Measurements from ENCODE around the gene LRRC74A.

Gene LRRC74A

GRCh38 chr14:76846331-76847047, 20.3 kb downstream of the LRRC74A start:
- H3K9me3 Mint-ChIP-seq = no peaks in the 10 kb centered on the region
- H3K27ac Mint-ChIP-seq = no peak overlapping the region
- DNase-seq (ENCODE audit: low spot score in 2 of 2) (no peak), ATAC-seq (ENCODE audit: low read depth) (peak; percentile 67)
- peaks cover 12% of the 10 kb centered on the region for H3K4me1 Mint-ChIP-seq
- no peak overlapping the region for H3K4me3 Mint-ChIP-seq
- peaks cover 12% of the 10 kb centered on the region for H3K27me3 Mint-ChIP-seq
- H3K36me3 Mint-ChIP-seq = no peaks in the 10 kb centered on the region

DNA sequence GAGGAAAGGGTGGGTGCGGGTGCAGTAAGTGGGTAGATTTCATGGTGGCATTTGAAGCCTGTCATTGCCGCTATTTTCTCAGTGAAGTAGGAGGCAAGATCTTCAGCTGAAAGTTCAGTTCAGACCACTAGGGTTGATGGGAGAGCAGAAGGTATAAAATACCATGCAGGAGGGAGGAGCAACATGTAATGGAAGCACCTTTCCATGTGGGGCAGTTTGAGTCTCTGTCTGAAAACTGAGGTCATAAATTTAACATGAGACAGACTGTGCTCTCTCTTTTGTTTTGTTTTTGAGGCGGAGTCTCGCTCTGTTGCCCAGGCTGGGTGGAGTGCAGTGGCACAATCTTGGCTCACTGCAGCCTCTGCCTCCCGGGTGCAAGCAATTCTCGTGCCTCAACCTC, 22.7 kb downstream of the LRRC74A start:
- peaks cover 12% of the 10 kb centered on the region for H3K4me1 Mint-ChIP-seq
- no peaks in the 10 kb centered on the region for H3K9me3 Mint-ChIP-seq
- no peak overlapping the region for H3K4me3 Mint-ChIP-seq
- no peak overlapping the region for H3K27ac Mint-ChIP-seq
- DNase-seq (ENCODE audit: low spot score in 2 of 2) (no peak), ATAC-seq (ENCODE audit: low read depth) (peak; percentile 41)
- H3K27me3 Mint-ChIP-seq = peaks cover 10% of the 10 kb centered on the region
- no peaks in the 10 kb centered on the region for H3K36me3 Mint-ChIP-seq

DNA sequence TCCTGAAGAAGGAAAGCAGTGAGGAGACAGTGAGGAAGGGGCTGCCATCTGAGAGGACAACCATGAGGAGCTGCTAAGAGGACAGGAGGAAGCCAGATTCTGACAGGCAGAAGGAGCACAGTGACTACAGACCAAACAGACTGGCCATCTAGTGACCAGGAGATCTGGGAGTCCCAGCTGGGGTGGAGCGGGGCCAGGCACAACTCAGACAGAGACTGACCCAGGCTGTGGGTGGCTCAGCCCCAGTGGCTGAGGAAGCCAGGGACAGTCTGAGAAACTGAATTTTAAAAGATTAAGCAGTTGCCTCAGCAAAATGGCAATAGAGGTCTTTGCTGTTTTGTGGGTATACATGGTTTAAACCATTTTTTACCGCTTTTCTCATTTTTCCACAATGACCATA, 28.9 kb downstream of the LRRC74A start:
- Mint-ChIP-seq H3K36me3 (no peaks in the 10 kb centered on the region), H3K4me3 (no peak overlapping the region), H3K4me1 (peaks cover 4% of the 10 kb centered on the region), H3K27me3 (peaks cover 20% of the 10 kb centered on the region), H3K9me3 (no peaks in the 10 kb centered on the region), H3K27ac (no peak overlapping the region)
- no peak for DNase-seq (ENCODE audit: low spot score in 2 of 2)
- no peak for ATAC-seq (ENCODE audit: low read depth)

GRCh38 chr14:76856769-76857168, 30.6 kb downstream of the LRRC74A start:
- H3K27ac Mint-ChIP-seq = no peak overlapping the region
- DNase-seq (ENCODE audit: low spot score in 2 of 2) = no peak
- no peaks in the 10 kb centered on the region for H3K9me3 Mint-ChIP-seq
- peaks cover 4% of the 10 kb centered on the region for H3K4me1 Mint-ChIP-seq
- no peak overlapping the region for H3K4me3 Mint-ChIP-seq
- no peak for ATAC-seq (ENCODE audit: low read depth)
- H3K36me3 Mint-ChIP-seq = no peaks in the 10 kb centered on the region
- H3K27me3 Mint-ChIP-seq = peaks cover 22% of the 10 kb centered on the region

- H3K4me1 Mint-ChIP-seq = peaks cover 16% of the 10 kb centered on the region
- H3K27me3 Mint-ChIP-seq = peaks cover 16% of the 10 kb centered on the region
- no peaks in the 10 kb centered on the region for H3K9me3 Mint-ChIP-seq
- H3K27ac Mint-ChIP-seq = no peak overlapping the region
- H3K36me3 Mint-ChIP-seq = no peaks in the 10 kb centered on the region
- no peak for ATAC-seq (ENCODE audit: low read depth)
- H3K4me3 Mint-ChIP-seq = no peak overlapping the region
- DNase-seq (ENCODE audit: low spot score in 2 of 2) = no peak
Measured at GRCh38 chr14:76861574-76862255, 35.5 kb downstream of the LRRC74A start.

DNA sequence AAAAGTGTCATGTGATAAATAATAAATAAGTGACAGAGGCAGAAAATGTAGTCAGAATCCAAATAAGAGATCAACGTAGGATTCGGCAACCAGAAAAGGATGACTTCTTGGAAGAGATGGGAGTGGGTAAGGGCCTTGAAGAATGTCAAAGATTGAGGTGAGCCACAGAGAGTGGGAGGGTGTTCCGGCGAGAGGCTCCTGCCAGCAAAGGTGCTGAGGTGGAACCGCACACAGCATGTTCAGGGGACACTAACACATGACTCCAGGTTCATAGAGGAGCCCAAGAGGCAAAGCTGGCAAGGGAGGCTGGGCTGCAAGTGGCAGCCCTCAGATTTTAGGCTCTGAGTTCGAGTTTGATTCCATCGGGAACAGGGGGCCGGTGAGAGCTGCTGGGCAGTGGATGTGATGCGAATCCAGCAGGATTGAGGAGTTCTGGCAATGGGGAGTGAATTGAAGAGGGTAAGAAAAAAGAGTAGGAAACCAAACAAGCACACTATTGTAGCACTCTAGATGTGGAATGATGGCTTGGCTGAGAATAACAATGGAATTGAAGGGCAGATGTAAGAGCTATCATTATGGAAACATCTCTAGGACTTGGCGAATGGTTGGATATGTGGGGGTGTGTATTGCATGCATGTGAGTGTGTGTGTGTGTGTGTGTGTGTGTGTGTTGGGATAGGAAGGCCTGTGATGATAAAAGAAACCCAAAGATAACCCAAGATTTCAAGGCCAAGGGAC, 36.5 kb downstream of the LRRC74A start:
- Mint-ChIP-seq H3K9me3 (no peaks in the 10 kb centered on the region), H3K4me3 (no peak overlapping the region), H3K36me3 (no peaks in the 10 kb centered on the region), H3K4me1 (peaks cover 18% of the 10 kb centered on the region), H3K27ac (no peak overlapping the region), H3K27me3 (peaks cover 14% of the 10 kb centered on the region)
- no peak for DNase-seq (ENCODE audit: low spot score in 2 of 2)
- ATAC-seq (ENCODE audit: low read depth) = peak; percentile 37

- Mint-ChIP-seq H3K9me3 (no peaks in the 10 kb centered on the region), H3K27ac (no peak overlapping the region), H3K36me3 (no peaks in the 10 kb centered on the region), H3K27me3 (peaks cover 17% of the 10 kb centered on the region), H3K4me3 (peak overlapping the region; percentile 56), H3K4me1 (peaks cover 21% of the 10 kb centered on the region)
- no peak for DNase-seq (ENCODE audit: low spot score in 2 of 2)
- ATAC-seq (ENCODE audit: low read depth) = peak; percentile 36
Measured at GRCh38 chr14:76863724-76864407, 37.7 kb downstream of the LRRC74A start.

GRCh38 chr14:76866456-76866855, 40.2 kb downstream of the LRRC74A start:
- Mint-ChIP-seq H3K36me3 (no peaks in the 10 kb centered on the region), H3K27ac (no peak overlapping the region), H3K4me1 (peaks cover 23% of the 10 kb centered on the region), H3K4me3 (no peak overlapping the region), H3K27me3 (peaks cover 23% of the 10 kb centered on the region), H3K9me3 (no peaks in the 10 kb centered on the region)
- DNase-seq (ENCODE audit: low spot score in 2 of 2) (no peak), ATAC-seq (ENCODE audit: low read depth) (no peak)

GRCh38 chr14:76867516-76868453, 41.6 kb downstream of the LRRC74A start:
- Mint-ChIP-seq H3K27me3 (peaks cover 22% of the 10 kb centered on the region), H3K36me3 (no peaks in the 10 kb centered on the region), H3K4me3 (no peak overlapping the region), H3K9me3 (no peaks in the 10 kb centered on the region), H3K27ac (no peak overlapping the region), H3K4me1 (peaks cover 21% of the 10 kb centered on the region)
- peak; percentile 52 to 58 for DNase-seq (ENCODE audit: low spot score in 2 of 2)
- peak; percentile 93 for ATAC-seq (ENCODE audit: low read depth)

DNA sequence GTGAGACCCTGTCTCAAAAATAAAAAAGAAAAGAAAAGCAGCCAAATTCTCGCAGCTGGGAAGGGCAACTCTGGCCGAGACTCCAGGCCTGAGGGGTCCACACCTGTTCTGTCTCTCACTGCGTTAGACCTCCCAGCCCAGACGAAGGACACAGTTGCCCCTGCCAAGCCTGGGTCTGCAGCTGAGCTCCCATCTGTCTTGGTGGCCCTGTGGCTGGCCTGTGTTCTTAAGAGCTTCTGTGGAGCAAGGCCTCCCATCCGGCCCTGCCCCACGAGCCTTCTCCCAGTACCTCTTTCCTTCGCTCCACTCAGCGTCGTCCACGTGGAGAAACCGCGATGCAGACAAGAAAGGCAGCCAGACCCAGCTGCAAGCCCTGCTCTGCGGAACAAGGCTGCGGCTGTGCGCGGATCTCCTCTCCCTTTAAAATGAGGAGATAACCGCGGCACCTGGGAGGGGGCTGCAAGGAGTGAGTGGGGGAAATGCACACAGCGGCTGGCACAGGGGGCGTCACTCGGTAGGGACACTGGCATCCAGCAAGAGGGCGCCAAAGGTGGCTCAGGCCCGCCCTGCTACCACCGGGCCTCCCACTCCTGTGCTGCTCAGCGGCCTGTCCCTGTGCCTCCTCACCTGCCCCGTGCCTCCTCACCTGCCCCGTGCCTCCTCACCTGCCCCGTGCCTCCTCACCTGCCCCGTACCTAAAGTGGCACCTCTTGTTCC, 42.4 kb downstream of the LRRC74A start:
- Mint-ChIP-seq H3K27ac (no peak overlapping the region), H3K9me3 (no peaks in the 10 kb centered on the region), H3K4me3 (no peak overlapping the region), H3K4me1 (peaks cover 20% of the 10 kb centered on the region), H3K36me3 (no peaks in the 10 kb centered on the region), H3K27me3 (peaks cover 17% of the 10 kb centered on the region)
- ATAC-seq (ENCODE audit: low read depth) (no peak), DNase-seq (ENCODE audit: low spot score in 2 of 2) (no peak)

GRCh38 chr14:76870166-76870565, 44.0 kb downstream of the LRRC74A start:
- no peak overlapping the region for H3K27ac Mint-ChIP-seq

DNA sequence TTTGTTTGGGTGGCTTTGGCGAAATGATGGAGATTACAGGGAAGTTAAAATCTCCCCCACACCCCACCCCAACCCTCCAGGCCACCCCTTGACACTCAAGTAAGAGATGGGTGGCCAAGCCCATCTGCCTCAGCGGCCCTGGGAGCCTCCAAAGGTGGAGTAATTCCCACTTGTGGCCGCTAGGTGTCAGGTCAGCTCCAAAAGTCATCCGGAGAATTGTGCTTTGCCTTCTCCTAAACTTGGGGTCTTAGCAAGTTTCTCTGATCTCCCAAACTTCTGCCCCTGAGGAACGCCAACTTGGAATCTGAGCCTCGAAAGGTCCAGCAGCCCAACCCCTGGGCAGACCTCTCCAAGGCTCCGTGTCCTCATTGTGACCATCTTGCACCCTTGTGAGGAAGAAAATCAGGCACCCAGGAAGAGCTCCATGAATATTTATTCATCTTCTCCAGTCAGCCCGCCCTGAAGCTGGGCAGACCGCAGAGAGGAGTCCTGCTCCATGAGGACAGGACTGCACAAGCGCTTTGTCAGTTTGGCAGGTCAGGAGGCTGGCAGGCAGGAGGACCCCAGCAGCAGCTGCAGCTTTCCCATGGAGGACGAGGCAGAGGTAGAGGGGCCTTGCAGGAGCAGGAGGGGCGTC, 46.7 kb downstream of the LRRC74A start:
- Mint-ChIP-seq H3K4me1 (peaks cover 7% of the 10 kb centered on the region), H3K4me3 (no peak overlapping the region), H3K9me3 (no peaks in the 10 kb centered on the region), H3K27me3 (peaks cover 9% of the 10 kb centered on the region), H3K36me3 (no peaks in the 10 kb centered on the region), H3K27ac (no peak overlapping the region)
- peak; percentile 70 for ATAC-seq (ENCODE audit: low read depth)
- DNase-seq (ENCODE audit: low spot score in 2 of 2) = peak; percentile 66 to 72

More at GRCh38 chr14:76870166-76870565, 44.0 kb downstream of the LRRC74A start:
- Mint-ChIP-seq H3K9me3 (no peaks in the 10 kb centered on the region), H3K36me3 (no peaks in the 10 kb centered on the region), H3K4me3 (no peak overlapping the region), H3K27me3 (peaks cover 17% of the 10 kb centered on the region), H3K4me1 (peaks cover 12% of the 10 kb centered on the region)
- ATAC-seq (ENCODE audit: low read depth) (no peak), DNase-seq (ENCODE audit: low spot score in 2 of 2) (no peak)

All from memory B cell (primary cell).